Vagina (tissue), 2 donors: Measurements from ENCODE around the gene PTPRM. TPM values are rescaled to one million over a fixed set of nuclear protein-coding genes. Genes with fewer than 3 reads are reported as not detected.

Source experiments
- DNase-seq, 2 donors: peaks; one replicate each; pipeline ENCODE4 v3.0.0-alpha.2; 2017; ENCODE audit errors: extremely low spot score in 2 of 2
- H3K27ac ChIP-seq: fragments of 200-600 bp; sonication (generic); one replicate; pipeline ENCODE4 v1.5.1; 2019
- H3K27me3 ChIP-seq: fragments of 200-600 bp; sonication (generic); one replicate; pipeline ENCODE4 v1.5.1; 2019
- H3K36me3 ChIP-seq, 2 donors: fragments of 200-600 bp; sonication (generic); one replicate each; pipeline ENCODE4 v1.5.1; 2017 to 2019
- H3K4me1 ChIP-seq: fragments of 200-600 bp; sonication (generic); one replicate; pipeline ENCODE4 v1.5.1; 2019
- H3K4me3 ChIP-seq, 2 donors: fragments of 200-600 bp; sonication (generic); 1 replicate in 1 of 2; 2 replicates in 1 of 2; pipeline ENCODE4 v1.5.1; 2016 to 2019
- H3K9me3 ChIP-seq: fragments of 200-600 bp; sonication (generic); one replicate; pipeline ENCODE4 v1.5.1; 2019
- POLR2A ChIP-seq, 2 donors: fragments of 450-650 bp; IDR thresholded peaks; one replicate each; pipeline ENCODE4 v1.6.1; 2017; ENCODE audit warnings: antibody characterized with exemption in 2 of 2, mild to moderate bottlenecking in 2 of 2, moderate library complexity in 2 of 2
- POLR2AphosphoS5 ChIP-seq, 2 donors: sonication (generic); formaldehyde crosslinking; IDR thresholded peaks; one replicate each; pipeline ENCODE4 v1.9.0; 2017; ENCODE audit warnings: antibody characterized with exemption in 2 of 2, mild to moderate bottlenecking in 2 of 2, low read depth in 1 of 2; ENCODE audit not compliant: insufficient read depth in 1 of 2
- intact Hi-C: fragments of 100-400 bp; cut with DNase I; formaldehyde crosslinking; loops from one replicate; pipeline ENCODE4 v1.15.1; 2023
- total RNA-seq: library from RNA; depleted of rRNA; stranded (reverse); fragments of >200 nt; gene quantifications from one replicate; pipeline ENCODE4 v1.2.3, GENCODE V29; 2016
- TF ChIP-seq, protein P1 (sequence below), 3 experiments: fragments of 450-650 bp in 2 of 3; fragments of 200-600 bp in 1 of 3; sonication (generic) in 1 of 3; IDR thresholded peaks; one replicate each; pipeline ENCODE4 v1.5.1; 2017 to 2019; ENCODE audit warnings: antibody characterized with exemption in 3 of 3, mild to moderate bottlenecking in 2 of 3, moderate library complexity in 2 of 3

PTPRM gene
- total RNA-seq, 1 donor from 2014 or later = 60.2 TPM

DNA sequence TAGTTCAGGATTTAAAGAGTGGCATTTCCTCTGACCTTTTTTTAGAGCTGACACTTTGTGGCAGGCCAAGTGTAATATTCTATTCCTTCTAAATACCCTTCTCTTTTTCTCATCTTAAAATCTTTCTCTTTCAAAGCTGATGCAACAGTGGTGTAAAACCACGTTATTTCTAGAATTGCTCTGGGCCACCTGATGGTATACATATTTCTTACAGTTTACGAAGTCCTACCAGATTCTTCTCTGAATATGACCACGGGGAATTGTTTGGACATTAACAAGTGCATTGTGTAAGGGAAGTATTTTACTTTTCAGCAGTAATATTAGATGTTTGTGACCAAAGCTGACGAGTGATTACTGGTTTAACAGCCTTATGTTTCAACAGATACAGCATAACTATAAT lies 109.9 kb downstream of the PTPRM start:
- TF ChIP-seq, protein P1, sequence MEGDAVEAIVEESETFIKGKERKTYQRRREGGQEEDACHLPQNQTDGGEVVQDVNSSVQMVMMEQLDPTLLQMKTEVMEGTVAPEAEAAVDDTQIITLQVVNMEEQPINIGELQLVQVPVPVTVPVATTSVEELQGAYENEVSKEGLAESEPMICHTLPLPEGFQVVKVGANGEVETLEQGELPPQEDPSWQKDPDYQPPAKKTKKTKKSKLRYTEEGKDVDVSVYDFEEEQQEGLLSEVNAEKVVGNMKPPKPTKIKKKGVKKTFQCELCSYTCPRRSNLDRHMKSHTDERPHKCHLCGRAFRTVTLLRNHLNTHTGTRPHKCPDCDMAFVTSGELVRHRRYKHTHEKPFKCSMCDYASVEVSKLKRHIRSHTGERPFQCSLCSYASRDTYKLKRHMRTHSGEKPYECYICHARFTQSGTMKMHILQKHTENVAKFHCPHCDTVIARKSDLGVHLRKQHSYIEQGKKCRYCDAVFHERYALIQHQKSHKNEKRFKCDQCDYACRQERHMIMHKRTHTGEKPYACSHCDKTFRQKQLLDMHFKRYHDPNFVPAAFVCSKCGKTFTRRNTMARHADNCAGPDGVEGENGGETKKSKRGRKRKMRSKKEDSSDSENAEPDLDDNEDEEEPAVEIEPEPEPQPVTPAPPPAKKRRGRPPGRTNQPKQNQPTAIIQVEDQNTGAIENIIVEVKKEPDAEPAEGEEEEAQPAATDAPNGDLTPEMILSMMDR (IDR thresholded peaks at IDR 0.05) = no peak
- TF ChIP-seq POLR2AphosphoS5 (IDR thresholded peaks at IDR 0.05; ENCODE audit: insufficient read depth in 1 of 2, low read depth in 1 of 2) = no peak
- TF ChIP-seq POLR2A (IDR thresholded peaks at IDR 0.05) = no peak
- no peaks in the 10 kb centered on the region for H3K27me3 ChIP-seq
- no peaks in the 10 kb centered on the region for H3K36me3 ChIP-seq
- H3K4me1 ChIP-seq = no peaks in the 10 kb centered on the region
- DNase-seq = no peak
- H3K4me3 ChIP-seq = no peak overlapping the region
- H3K9me3 ChIP-seq = no peaks in the 10 kb centered on the region
- intact Hi-C loops = no loop called here
- no peak overlapping the region for H3K27ac ChIP-seq

DNA sequence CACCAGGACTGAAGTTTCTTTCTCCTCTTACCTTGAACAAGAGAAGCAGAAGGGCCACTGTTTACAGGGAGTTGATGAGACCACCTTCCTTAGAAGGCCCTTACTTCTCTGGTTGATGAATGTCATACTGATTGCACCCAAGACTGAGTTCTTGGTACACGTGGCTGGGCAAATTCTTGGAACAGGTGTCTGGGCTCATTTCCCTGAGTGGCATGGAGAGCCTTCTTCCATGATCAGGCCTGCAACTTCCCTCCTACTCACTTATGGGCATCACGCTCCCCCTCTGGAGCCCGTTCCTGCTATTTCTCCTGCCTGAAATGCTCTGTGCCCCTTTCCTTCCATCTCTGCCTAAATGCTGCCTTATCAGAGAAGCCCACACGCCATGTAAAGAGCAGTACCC lies 110.3 kb downstream of the PTPRM start:
- intact Hi-C loops = no loop called here

DNA sequence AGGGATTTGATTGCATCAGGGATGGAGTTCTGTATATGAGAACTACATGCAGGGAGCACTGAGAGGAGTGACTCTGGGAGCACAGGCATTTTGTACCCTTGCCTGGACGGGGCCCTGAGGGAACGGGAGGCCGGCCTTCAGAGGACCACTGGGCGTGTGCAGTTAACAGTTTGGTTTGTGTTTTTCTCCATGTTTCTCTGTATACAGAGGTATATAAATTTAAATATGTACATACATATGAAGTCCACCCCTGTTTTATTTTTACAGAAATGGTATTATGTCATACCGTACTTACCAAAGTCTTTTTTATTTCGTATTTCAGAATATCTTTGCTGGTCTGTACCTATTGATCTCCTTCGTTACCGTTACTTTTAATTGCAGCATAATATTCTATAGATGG lies 111.3 kb downstream of the PTPRM start:
- H3K4me3 ChIP-seq = no peak overlapping the region
- no peak for DNase-seq
- no peaks in the 10 kb centered on the region for H3K36me3 ChIP-seq
- no peaks in the 10 kb centered on the region for H3K27me3 ChIP-seq
- no peaks in the 10 kb centered on the region for H3K4me1 ChIP-seq
- no peak for TF ChIP-seq POLR2A (IDR thresholded peaks at IDR 0.05)
- no peak overlapping the region for H3K27ac ChIP-seq
- intact Hi-C loops = no loop called here
- no peaks in the 10 kb centered on the region for H3K9me3 ChIP-seq

More for the DNA sequence above, 110.3 kb downstream of the PTPRM start:
- no peak for DNase-seq
- H3K27me3 ChIP-seq = no peaks in the 10 kb centered on the region
- H3K4me1 ChIP-seq = no peaks in the 10 kb centered on the region
- TF ChIP-seq, protein P1 (IDR thresholded peaks at IDR 0.05) = no peak
- TF ChIP-seq POLR2A (IDR thresholded peaks at IDR 0.05) (no peak), POLR2AphosphoS5 (IDR thresholded peaks at IDR 0.05; ENCODE audit: insufficient read depth in 1 of 2, low read depth in 1 of 2) (no peak)
- no peak overlapping the region for H3K4me3 ChIP-seq
- H3K9me3 ChIP-seq = no peaks in the 10 kb centered on the region
- H3K36me3 ChIP-seq = no peaks in the 10 kb centered on the region
- H3K27ac ChIP-seq = no peak overlapping the region

DNA sequence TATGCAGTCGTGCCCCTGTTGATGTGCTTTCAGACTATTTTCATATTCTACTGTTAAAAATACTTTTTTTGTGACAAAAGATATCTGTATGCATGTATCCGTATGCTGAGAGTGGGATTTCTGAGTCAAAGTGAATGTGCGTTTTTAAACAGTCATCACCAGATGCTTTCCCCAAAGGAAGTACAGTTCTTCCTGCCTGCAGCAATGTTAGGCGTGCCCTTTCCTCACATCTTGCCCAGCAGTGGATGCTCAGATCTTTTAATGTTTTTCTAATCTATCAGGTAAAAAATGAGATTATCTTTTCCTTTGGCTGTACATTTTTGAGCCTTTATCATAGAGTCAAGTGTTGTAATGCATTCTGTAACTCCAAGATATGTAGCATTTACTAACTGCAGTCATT lies 111.7 kb downstream of the PTPRM start:
- Histone ChIP-seq H3K4me3 (no peak overlapping the region), H3K9me3 (no peaks in the 10 kb centered on the region), H3K36me3 (no peaks in the 10 kb centered on the region), H3K27ac (no peak overlapping the region), H3K4me1 (no peaks in the 10 kb centered on the region), H3K27me3 (no peaks in the 10 kb centered on the region)
- DNase-seq = no peak
- intact Hi-C loops = no loop called here
- no peak for TF ChIP-seq POLR2AphosphoS5 (IDR thresholded peaks at IDR 0.05; ENCODE audit: insufficient read depth in 1 of 2, low read depth in 1 of 2)
- TF ChIP-seq, protein P1 (IDR thresholded peaks at IDR 0.05) = no peak
- no peak for TF ChIP-seq POLR2A (IDR thresholded peaks at IDR 0.05)

DNA sequence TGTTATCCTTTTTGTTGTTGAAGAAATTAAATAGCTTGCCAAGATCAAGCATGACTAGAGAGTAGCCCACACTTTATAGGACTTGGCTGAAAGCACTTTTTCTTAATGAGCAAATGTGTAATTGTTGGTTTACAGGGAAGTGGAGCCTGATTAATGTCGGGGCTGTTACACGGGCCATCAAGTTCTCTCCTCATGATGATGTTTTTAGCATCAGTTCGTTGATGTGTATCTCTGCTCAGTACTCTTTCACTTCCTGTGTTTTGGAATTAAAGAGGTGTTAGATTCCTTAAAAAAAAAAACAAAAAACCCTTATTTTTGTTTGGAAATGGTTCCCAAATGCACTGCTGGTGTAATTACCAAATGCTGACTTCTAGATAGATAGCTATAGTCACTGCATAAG lies 114.2 kb downstream of the PTPRM start:
- intact Hi-C loops = no loop called here
- Histone ChIP-seq H3K27ac (no peak overlapping the region), H3K4me1 (no peaks in the 10 kb centered on the region), H3K4me3 (no peak overlapping the region), H3K27me3 (no peaks in the 10 kb centered on the region), H3K36me3 (no peaks in the 10 kb centered on the region), H3K9me3 (no peaks in the 10 kb centered on the region)
- DNase-seq = no peak
- TF ChIP-seq POLR2AphosphoS5 (IDR thresholded peaks at IDR 0.05; ENCODE audit: insufficient read depth in 1 of 2, low read depth in 1 of 2) = no peak

DNA sequence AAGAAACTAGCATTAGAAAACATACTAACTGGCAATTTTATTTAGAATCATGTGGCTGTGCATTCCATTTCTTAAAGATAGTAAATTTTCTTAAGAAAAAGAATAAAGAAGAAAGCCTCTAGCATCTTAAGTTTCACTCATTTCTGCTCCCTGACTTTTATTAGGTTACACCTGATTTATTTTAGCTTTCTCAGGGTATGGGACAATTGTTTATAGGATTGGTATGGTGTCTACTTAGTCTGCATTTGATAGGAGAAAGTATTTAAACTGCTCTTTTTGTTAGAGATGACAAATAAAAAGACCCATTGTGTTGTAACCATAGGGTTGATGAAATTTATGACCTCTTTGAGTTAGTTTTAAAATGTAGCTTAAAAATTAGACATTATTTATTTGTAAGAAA lies 115.2 kb downstream of the PTPRM start:
- no peaks in the 10 kb centered on the region for H3K9me3 ChIP-seq
- no peak for TF ChIP-seq POLR2A (IDR thresholded peaks at IDR 0.05)
- TF ChIP-seq POLR2AphosphoS5 (IDR thresholded peaks at IDR 0.05; ENCODE audit: insufficient read depth in 1 of 2, low read depth in 1 of 2) = no peak
- TF ChIP-seq, protein P1 (IDR thresholded peaks at IDR 0.05) = no peak
- H3K36me3 ChIP-seq = no peaks in the 10 kb centered on the region
- no peaks in the 10 kb centered on the region for H3K27me3 ChIP-seq
- H3K4me1 ChIP-seq = no peaks in the 10 kb centered on the region
- DNase-seq = no peak
- no peak overlapping the region for H3K4me3 ChIP-seq
- intact Hi-C loops = no loop called here
- no peak overlapping the region for H3K27ac ChIP-seq
